H7 (cell line): ENCODE data around the gene DPP9. TPM values are rescaled to one million over a fixed set of nuclear protein-coding genes. Genes with fewer than 3 reads are reported as not detected.
"Not testable (repeated sequence)": the region's sequence is repeated elsewhere in the genome, so short reads cannot be mapped to it uniquely, and the experiment has no call there.

Source experiments
- DNase-seq: peaks from one replicate; pipeline ENCODE4 v3.0.0; 2012
- H3K27me3 ChIP-seq: 2 replicates; pipeline ENCODE4 v1.6.0; 2011; ENCODE audit warnings: mild to moderate bottlenecking, low read length; ENCODE audit not compliant: control insufficient read depth, insufficient read depth
- H3K36me3 ChIP-seq: replicated peaks from 2 replicates; pipeline ENCODE4 v1.5.1; 2011; ENCODE audit warnings: low read length; ENCODE audit not compliant: control insufficient read depth, insufficient read depth
- H3K4me3 ChIP-seq: 2 replicates; pipeline ENCODE4 v1.5.1; 2011; ENCODE audit warnings: low read depth, mild to moderate bottlenecking, control low read depth, low read length, moderate library complexity; ENCODE audit not compliant: insufficient read depth
- total RNA-seq: library from RNA; depleted of rRNA; stranded (reverse); fragments of >200 nt; shearing (Covaris generic); gene quantifications from 2 replicates; pipeline ENCODE4 v1.2.3, GENCODE V29; 2014

The DPP9 gene
- total RNA-seq, 1 experiment from 2014 or later = 36.2 TPM

DNA sequence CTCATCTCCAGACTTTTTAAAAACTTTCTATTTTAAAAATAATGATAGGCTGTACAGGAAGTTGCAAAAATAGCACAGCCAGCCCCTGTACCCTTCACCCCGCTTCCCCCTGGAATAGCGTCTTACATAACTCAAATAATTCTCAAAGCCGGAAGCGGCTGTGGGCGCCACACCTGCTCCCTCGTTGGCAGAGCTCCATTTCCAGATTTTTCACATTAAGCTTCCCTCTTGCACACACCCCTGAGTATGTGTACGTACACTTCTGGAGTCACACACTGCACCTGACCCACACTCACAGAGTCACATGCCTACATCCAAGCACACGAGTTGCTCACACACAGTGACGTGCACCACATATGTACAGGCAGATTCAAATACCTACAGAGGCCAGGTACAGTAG lies 24.9 kb upstream of the DPP9 start:
- H3K4me3 ChIP-seq = no peak overlapping the region

DNA sequence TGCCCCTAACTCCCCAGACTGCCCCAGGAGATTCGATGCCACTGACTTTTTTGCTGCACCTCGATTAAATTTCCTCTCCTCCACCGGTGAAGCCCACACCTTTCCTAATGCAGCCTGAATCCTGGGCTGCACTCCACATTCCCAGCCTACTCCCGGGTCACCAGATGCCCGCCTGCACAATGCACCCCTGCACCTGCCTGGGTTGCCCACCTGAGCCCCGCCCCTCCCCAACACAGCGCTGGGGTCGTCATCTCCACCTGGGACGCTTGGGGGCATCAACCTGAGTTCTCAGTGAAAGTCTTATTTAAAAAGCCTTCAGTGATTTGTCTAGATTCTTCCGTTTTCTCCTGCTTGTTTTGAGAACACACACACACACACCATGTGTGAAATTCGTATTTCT lies 24.5 kb upstream of the DPP9 start:
- DNase-seq = peak; percentile 62
- H3K27me3 ChIP-seq = no peaks in the 10 kb centered on the region
- H3K4me3 ChIP-seq = no peak overlapping the region
- H3K36me3 ChIP-seq = no peaks in the 10 kb centered on the region

More for the DNA sequence above, 24.9 kb upstream of the DPP9 start:
- DNase-seq = no peak
- no peaks in the 10 kb centered on the region for H3K27me3 ChIP-seq
- no peaks in the 10 kb centered on the region for H3K36me3 ChIP-seq

GRCh38 chr19:4745986-4746385 lies 22.3 kb upstream of the DPP9 start:
- Histone ChIP-seq H3K4me3 (no peak overlapping the region), H3K27me3 (no peaks in the 10 kb centered on the region)
- no peak for DNase-seq

GRCh38 chr19:4745175-4745574 lies 21.5 kb upstream of the DPP9 start:
- not testable (repeated sequence) for H3K4me3 ChIP-seq, H3K27me3 ChIP-seq, H3K36me3 ChIP-seq, DNase-seq

More at GRCh38 chr19:4745986-4746385, 22.3 kb upstream of the DPP9 start:
- H3K36me3 ChIP-seq = no peaks in the 10 kb centered on the region

DNA sequence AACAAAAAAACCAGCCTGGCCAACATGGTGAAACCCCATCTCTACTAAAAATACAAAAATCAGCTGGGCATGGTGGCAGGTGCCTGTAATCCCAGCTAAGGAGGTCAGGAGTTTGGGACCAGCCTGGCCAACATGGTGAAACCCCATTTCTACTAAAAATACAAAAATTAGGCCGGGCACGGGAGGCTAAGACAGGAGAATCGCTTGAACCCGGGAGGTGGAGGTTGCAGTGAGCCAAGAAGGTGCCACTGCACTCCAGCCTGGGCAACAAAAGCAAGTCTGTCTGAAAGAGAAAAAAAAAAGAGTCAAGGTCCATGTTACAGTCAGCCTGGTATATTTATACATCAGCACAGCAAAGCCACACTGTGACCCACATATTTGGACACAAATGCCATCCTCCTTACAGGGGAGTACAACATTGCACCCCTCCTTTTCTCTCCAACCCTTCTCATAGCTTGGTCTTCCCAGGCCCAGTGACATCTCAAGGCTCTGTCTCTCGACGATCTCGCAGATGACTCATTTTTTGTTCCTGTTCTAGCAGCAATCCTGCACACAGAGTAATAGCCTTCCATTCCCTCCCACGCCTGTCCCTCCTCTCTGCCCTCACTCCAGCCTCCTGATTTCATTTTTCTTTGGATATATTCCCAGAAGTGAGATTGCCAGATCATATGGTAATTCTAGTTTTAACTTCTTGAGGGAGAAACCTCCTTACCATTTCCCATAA lies 21.0 kb upstream of the DPP9 start:
- H3K36me3 ChIP-seq = no peaks in the 10 kb centered on the region
- DNase-seq = no peak
- H3K4me3 ChIP-seq = no peak overlapping the region
- no peaks in the 10 kb centered on the region for H3K27me3 ChIP-seq

- Histone ChIP-seq H3K27me3 (no peaks in the 10 kb centered on the region), H3K4me3 (peak overlapping the region; percentile 15), H3K36me3 (no peaks in the 10 kb centered on the region)
- DNase-seq = peak; percentile 68
Observed at GRCh38 chr19:4742723-4743646, 19.3 kb upstream of the DPP9 start.

GRCh38 chr19:4740092-4740491 lies 16.4 kb upstream of the DPP9 start:
- no peaks in the 10 kb centered on the region for H3K27me3 ChIP-seq
- no peak overlapping the region for H3K4me3 ChIP-seq
- no peak for DNase-seq
- H3K36me3 ChIP-seq = no peaks in the 10 kb centered on the region

DNA sequence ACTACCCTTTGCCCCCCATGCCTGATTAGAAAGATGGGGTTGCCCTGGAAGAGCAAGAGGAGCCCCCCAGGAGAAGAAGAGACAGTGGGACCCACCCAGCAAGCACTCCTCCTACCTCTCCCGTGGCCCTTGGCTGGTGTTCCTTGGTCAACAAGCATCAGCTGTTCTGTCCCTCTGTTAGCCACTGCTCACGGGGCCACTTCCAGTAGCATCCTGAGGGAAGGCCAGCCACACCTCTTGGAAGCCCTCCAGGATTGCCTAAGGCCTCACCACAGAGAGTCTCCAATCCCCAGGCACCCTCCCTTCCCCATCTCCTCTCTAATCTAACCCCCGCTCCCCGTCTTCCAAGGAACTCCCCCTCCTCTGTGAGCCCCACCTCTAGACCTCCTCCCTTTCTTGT lies 15.1 kb upstream of the DPP9 start:
- no peak for DNase-seq
- H3K36me3 ChIP-seq = no peaks in the 10 kb centered on the region
- no peaks in the 10 kb centered on the region for H3K27me3 ChIP-seq
- no peak overlapping the region for H3K4me3 ChIP-seq

- H3K36me3 ChIP-seq = no peaks in the 10 kb centered on the region
- peak; percentile 37 for DNase-seq
- H3K27me3 ChIP-seq = no peaks in the 10 kb centered on the region
- H3K4me3 ChIP-seq = no peak overlapping the region
Observed at GRCh38 chr19:4737955-4738600, 14.4 kb upstream of the DPP9 start.

DNA sequence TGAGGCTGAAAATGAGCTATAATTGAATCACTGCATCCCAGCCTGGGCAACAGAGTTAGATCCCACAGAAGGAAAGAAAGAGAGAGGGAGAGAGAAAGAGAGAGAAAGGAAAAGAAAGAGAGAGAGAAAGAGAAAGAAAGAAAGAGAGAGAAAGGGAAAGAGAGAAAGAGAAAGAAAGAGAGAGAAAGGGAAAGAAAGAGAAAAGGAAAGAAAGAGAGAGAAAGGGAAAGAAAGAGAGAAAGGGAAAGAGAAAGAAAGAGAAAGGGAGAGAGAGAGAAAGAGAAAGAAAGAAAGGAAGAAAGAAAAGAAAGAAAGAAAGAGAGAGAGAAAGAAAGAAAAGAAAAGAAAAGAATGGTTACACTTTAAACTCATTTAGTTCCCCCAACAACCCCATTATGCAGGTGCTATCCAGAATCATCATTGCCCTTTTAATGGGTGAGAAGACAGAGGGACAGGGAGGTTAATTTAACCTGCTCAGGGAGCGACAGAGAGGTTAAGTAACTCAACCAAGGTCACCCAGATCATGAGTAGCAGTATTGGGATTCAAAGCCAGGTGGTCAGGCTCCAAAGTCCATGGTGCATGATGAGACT lies 10.2 kb upstream of the DPP9 start:
- no peaks in the 10 kb centered on the region for H3K27me3 ChIP-seq
- no peaks in the 10 kb centered on the region for H3K36me3 ChIP-seq
- DNase-seq = no peak
- H3K4me3 ChIP-seq = no peak overlapping the region

- H3K27me3 ChIP-seq = no peaks in the 10 kb centered on the region
- DNase-seq = peak; percentile 94
- no peak overlapping the region for H3K4me3 ChIP-seq
- no peaks in the 10 kb centered on the region for H3K36me3 ChIP-seq
Observed at GRCh38 chr19:4732680-4733114, 9.1 kb upstream of the DPP9 start.

- no peak overlapping the region for H3K4me3 ChIP-seq
- peak; percentile 88 for DNase-seq
- H3K36me3 ChIP-seq = no peaks in the 10 kb centered on the region
- H3K27me3 ChIP-seq = no peaks in the 10 kb centered on the region
Observed at GRCh38 chr19:4730740-4731171, 7.1 kb upstream of the DPP9 start.

- Histone ChIP-seq H3K27me3 (no peaks in the 10 kb centered on the region), H3K4me3 (no peak overlapping the region)
- no peak for DNase-seq
Observed at GRCh38 chr19:4728871-4729270, 5.2 kb upstream of the DPP9 start.

More at GRCh38 chr19:4728871-4729270, 5.2 kb upstream of the DPP9 start:
- no peaks in the 10 kb centered on the region for H3K36me3 ChIP-seq
